Fibroblast of peridontal ligament (primary cell): Measurements from ENCODE around the gene PDCD1.
"Not testable (repeated sequence)": the region's sequence is repeated elsewhere in the genome, so short reads cannot be mapped to it uniquely, and the experiment has no call there.

Experiments used
- DNase-seq: peaks from one replicate; pipeline ENCODE4 v3.0.0-alpha.2; 2010; ENCODE audit errors: extremely low read depth

The PDCD1 gene

DNA sequence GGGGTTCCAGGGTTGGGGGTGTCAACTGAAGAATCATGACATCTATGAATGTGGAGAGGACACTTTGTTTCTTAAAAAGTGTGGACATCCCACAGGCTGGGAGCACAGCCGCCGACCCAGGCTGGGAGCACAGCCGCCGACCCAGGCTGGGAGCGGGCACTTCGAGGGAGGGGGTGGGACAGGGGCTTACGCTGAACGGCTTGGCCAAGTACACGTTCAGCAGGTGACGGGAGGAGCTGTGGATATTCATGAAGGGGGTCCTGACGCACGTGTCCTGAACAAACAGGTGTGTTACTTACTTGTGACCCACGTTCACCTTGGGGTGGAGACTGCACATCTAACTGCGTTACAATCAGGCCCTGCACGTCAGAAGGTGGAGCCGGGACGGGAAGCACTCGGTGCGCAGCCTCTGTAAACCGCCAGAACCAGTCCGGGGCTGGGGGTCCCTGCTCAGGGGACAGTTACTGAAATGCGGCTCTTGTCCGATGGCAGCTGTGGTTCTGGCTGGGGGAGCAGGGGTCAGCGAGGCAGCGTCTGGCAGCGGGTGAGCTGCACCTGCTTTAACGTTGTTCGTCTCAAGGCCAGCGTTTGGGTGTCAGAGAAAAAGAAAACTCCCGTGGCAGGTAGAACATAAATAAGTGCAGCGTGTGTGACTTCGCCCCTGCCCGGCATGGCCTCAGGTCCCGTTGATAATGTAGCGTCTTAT is 58.3 kb downstream of the PDCD1 start:
- DNase-seq = not testable (repeated sequence)
